GM23338 (cell line): ENCODE measurements around the gene PSMB5.

Experiments
- CREB1 ChIP-seq: fragments of 250-450 bp; sonication (Bioruptor Pico); IDR thresholded peaks from 2 replicates; pipeline ENCODE4 v1.5.0; 2020; ENCODE audit warnings: low read depth, mild to moderate bottlenecking, moderate library complexity
- EZH2 ChIP-seq: fragments of 200-600 bp; sonication (generic); IDR thresholded peaks from one replicate; pipeline ENCODE4 v1.8.0; 2017; ENCODE audit warnings: antibody characterized with exemption, mild to moderate bottlenecking, low read depth; ENCODE audit not compliant: unreplicated experiment
- EZH2phosphoT487 ChIP-seq: fragments of 200-600 bp; sonication (generic); IDR thresholded peaks from one replicate; pipeline ENCODE4 v1.8.1; 2018; ENCODE audit warnings: antibody characterized with exemption; ENCODE audit not compliant: unreplicated experiment
- POLR2AphosphoS5 ChIP-seq: IDR thresholded peaks from 2 replicates; pipeline ENCODE4 v1.6.1; 2016; ENCODE audit warnings: antibody characterized with exemption, low read depth
- STAT1 ChIP-seq: IDR thresholded peaks from one replicate; pipeline ENCODE4 v1.6.1; 2016; ENCODE audit warnings: antibody characterized with exemption; ENCODE audit not compliant: unreplicated experiment
- ZNF114 ChIP-seq: fragments of 250-450 bp; sonication (Bioruptor Pico); IDR thresholded peaks from 2 replicates; pipeline ENCODE4 v1.5.0; 2020; ENCODE audit warnings: mild to moderate bottlenecking, moderate library complexity
- TF ChIP-seq, protein P1 (sequence below), 2 experiments: fragments of 200-600 bp in 1 of 2; sonication (generic) in 1 of 2; conservative IDR thresholded peaks; 2 replicates each; pipeline versions ENCODE4 v1.5.1 to v1.6.1; 2016 to 2017; ENCODE audit warnings: antibody characterized with exemption in 2 of 2, low read depth in 2 of 2, mild to moderate bottlenecking in 2 of 2, moderate library complexity in 1 of 2
- TF ChIP-seq, protein P2 (sequence below): IDR thresholded peaks from 2 replicates; pipeline ENCODE4 v1.6.1; 2016; ENCODE audit warnings: antibody characterized with exemption

- TF ChIP-seq, protein P1, sequence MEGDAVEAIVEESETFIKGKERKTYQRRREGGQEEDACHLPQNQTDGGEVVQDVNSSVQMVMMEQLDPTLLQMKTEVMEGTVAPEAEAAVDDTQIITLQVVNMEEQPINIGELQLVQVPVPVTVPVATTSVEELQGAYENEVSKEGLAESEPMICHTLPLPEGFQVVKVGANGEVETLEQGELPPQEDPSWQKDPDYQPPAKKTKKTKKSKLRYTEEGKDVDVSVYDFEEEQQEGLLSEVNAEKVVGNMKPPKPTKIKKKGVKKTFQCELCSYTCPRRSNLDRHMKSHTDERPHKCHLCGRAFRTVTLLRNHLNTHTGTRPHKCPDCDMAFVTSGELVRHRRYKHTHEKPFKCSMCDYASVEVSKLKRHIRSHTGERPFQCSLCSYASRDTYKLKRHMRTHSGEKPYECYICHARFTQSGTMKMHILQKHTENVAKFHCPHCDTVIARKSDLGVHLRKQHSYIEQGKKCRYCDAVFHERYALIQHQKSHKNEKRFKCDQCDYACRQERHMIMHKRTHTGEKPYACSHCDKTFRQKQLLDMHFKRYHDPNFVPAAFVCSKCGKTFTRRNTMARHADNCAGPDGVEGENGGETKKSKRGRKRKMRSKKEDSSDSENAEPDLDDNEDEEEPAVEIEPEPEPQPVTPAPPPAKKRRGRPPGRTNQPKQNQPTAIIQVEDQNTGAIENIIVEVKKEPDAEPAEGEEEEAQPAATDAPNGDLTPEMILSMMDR (conservative IDR thresholded peaks at IDR 0.05; ENCODE audit: low read depth in 2 of 2): no peak
- TF ChIP-seq POLR2AphosphoS5 (no peak), EZH2 (no peak), STAT1 (no peak), CREB1 (no peak), EZH2phosphoT487 (no peak), ZNF114 (no peak)
- TF ChIP-seq, protein P2, sequence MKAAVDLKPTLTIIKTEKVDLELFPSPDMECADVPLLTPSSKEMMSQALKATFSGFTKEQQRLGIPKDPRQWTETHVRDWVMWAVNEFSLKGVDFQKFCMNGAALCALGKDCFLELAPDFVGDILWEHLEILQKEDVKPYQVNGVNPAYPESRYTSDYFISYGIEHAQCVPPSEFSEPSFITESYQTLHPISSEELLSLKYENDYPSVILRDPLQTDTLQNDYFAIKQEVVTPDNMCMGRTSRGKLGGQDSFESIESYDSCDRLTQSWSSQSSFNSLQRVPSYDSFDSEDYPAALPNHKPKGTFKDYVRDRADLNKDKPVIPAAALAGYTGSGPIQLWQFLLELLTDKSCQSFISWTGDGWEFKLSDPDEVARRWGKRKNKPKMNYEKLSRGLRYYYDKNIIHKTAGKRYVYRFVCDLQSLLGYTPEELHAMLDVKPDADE: no peak
These were observed 29.1 kb downstream of the PSMB5 start for GRCh38 chr14:23005451-23006187.
